ENCODE measurements around the gene PAGE1.

- TF ChIP-seq CTCF (conservative IDR thresholded peaks at IDR 0.05; ENCODE audit: low read depth, low read length) (no peak), EZH2 (IDR thresholded peaks at IDR 0.05; ENCODE audit: low read length, unreplicated experiment) (no peak), EZH2phosphoT487 (IDR thresholded peaks at IDR 0.05; ENCODE audit: borderline replicate concordance, low read length) (no peak)
These were observed 9.1 kb upstream of the PAGE1 start for GRCh38 chrX:49704691-49705404.
